Endothelial cell (in vitro differentiated cells): ENCODE measurements around the gene KRTAP2-3. TPM values are rescaled to one million over a fixed set of nuclear protein-coding genes. Genes with fewer than 3 reads are reported as not detected.

ENCODE experiments used
- DNase-seq: peaks from one replicate; pipeline ENCODE4 v3.0.0; 2021; ENCODE audit warnings: low spot score
- H3K27ac Mint-ChIP-seq: one replicate; pipeline ENCODE4 v1.8.0; 2021; ENCODE audit warnings: mixed read lengths, inconsistent platforms; ENCODE audit not compliant: unreplicated experiment
- H3K27me3 Mint-ChIP-seq: one replicate; pipeline ENCODE4 v1.8.0; 2021; ENCODE audit warnings: mild to moderate bottlenecking, moderate library complexity, mixed read lengths, inconsistent platforms; ENCODE audit not compliant: unreplicated experiment
- H3K36me3 Mint-ChIP-seq: one replicate; pipeline ENCODE4 v1.8.0; 2021; ENCODE audit warnings: mild to moderate bottlenecking, low read depth, mixed read lengths, inconsistent platforms; ENCODE audit not compliant: unreplicated experiment
- H3K4me1 Mint-ChIP-seq: one replicate; pipeline ENCODE4 v1.8.0; 2021; ENCODE audit warnings: mild to moderate bottlenecking, mixed read lengths, inconsistent platforms; ENCODE audit not compliant: unreplicated experiment
- H3K4me3 Mint-ChIP-seq: one replicate; pipeline ENCODE4 v1.8.0; 2021; ENCODE audit warnings: mild to moderate bottlenecking, mixed read lengths, inconsistent platforms; ENCODE audit not compliant: unreplicated experiment
- H3K9me3 Mint-ChIP-seq: one replicate; pipeline ENCODE4 v1.8.0; 2021; ENCODE audit warnings: mixed read lengths, inconsistent platforms; ENCODE audit not compliant: unreplicated experiment
- CTCF ChIP-seq: fragments of 200-600 bp; sonication (generic); IDR thresholded peaks from one replicate; pipeline ENCODE4 v1.5.0; 2021; ENCODE audit warnings: antibody characterized with exemption; ENCODE audit not compliant: unreplicated experiment
- total RNA-seq: library from RNA; stranded (reverse); fragmentation: NEBNext Ultra II Directional; extraction: Animal tissue kit (Norgen Biotek cat#: 25700); gene quantifications from one replicate; pipeline ENCODE4 v1.2.1, GENCODE V29; 2021; ENCODE audit not compliant: unreplicated experiment

Gene KRTAP2-3
- total RNA-seq, 1 donor from 2014 or later, result not detected

- H3K36me3 Mint-ChIP-seq, result no peaks in the 10 kb centered on the region
- TF ChIP-seq CTCF, result no peak
- H3K9me3 Mint-ChIP-seq, result no peaks in the 10 kb centered on the region
- DNase-seq, result no peak
- H3K27ac Mint-ChIP-seq, result no peak within 1 kb of the TSS
- no peaks in the 10 kb centered on the region for H3K27me3 Mint-ChIP-seq
- no peaks in the 10 kb centered on the region for H3K4me1 Mint-ChIP-seq
- no peak within 1 kb of the TSS for H3K4me3 Mint-ChIP-seq
Measured at GRCh38 chr17:41026715-41027471, 33.0 kb downstream of the KRTAP2-3 start, which contains the start of gene KRTAP1-5. TSS of gene KRTAP1-5 (minus strand) at chr17:41027208. CDS start at chr17:41027155, 53 bp downstream.

- TF ChIP-seq CTCF, result no peak
- no peaks in the 10 kb centered on the region for H3K4me1 Mint-ChIP-seq
- no peak overlapping the region for H3K27ac Mint-ChIP-seq
- no peaks in the 10 kb centered on the region for H3K9me3 Mint-ChIP-seq
- no peak for DNase-seq
- H3K36me3 Mint-ChIP-seq, result no peaks in the 10 kb centered on the region
- H3K4me3 Mint-ChIP-seq, result no peak overlapping the region
- no peaks in the 10 kb centered on the region for H3K27me3 Mint-ChIP-seq
Measured at GRCh38 chr17:41024697-41025096, 35.2 kb downstream of the KRTAP2-3 start.

- Mint-ChIP-seq H3K4me1 (peaks cover 22% of the 10 kb centered on the region), H3K9me3 (no peaks in the 10 kb centered on the region), H3K27ac (no peak overlapping the region), H3K4me3 (no peak overlapping the region), H3K36me3 (no peaks in the 10 kb centered on the region), H3K27me3 (no peaks in the 10 kb centered on the region)
- no peak for TF ChIP-seq CTCF
- no peak for DNase-seq
Measured at GRCh38 chr17:41020336-41020735, 39.6 kb downstream of the KRTAP2-3 start.

- H3K36me3 Mint-ChIP-seq, result no peaks in the 10 kb centered on the region
- H3K9me3 Mint-ChIP-seq, result no peaks in the 10 kb centered on the region
- no peaks in the 10 kb centered on the region for H3K27me3 Mint-ChIP-seq
- no peak overlapping the region for H3K27ac Mint-ChIP-seq
- no peak for TF ChIP-seq CTCF
- no peak for DNase-seq
- H3K4me3 Mint-ChIP-seq, result no peak overlapping the region
- peaks cover 22% of the 10 kb centered on the region for H3K4me1 Mint-ChIP-seq
Measured at GRCh38 chr17:41019415-41019814, 40.5 kb downstream of the KRTAP2-3 start.

- Mint-ChIP-seq H3K4me1 (peaks cover 22% of the 10 kb centered on the region), H3K27me3 (no peaks in the 10 kb centered on the region), H3K27ac (no peak overlapping the region), H3K9me3 (no peaks in the 10 kb centered on the region), H3K36me3 (no peaks in the 10 kb centered on the region), H3K4me3 (no peak overlapping the region)
- no peak for TF ChIP-seq CTCF
- DNase-seq, result no peak
Measured at GRCh38 chr17:41018541-41018940, 41.4 kb downstream of the KRTAP2-3 start.
